ENCODE measurements around the gene ZNF664.

- TF ChIP-seq CTCF (IDR thresholded peaks at IDR 0.05) (no peak), ZFX (IDR thresholded peaks at IDR 0.05; ENCODE audit: borderline replicate concordance) (no peak)
Measured at GRCh38 chr12:123923927-123924326, 49.1 kb upstream of the ZNF664 start.

Data from 22Rv1 (cell line).